Stimulated activated naive CD8-positive, alpha-beta T cell treated with anti-CD3 and anti-CD28 coated beads, Interleukin-15, Interleukin-2, amounts not matched to agents 100 ng/mL and 50 ng/mL, for 24 hours (primary cell): Measurements from ENCODE around the gene GRID2IP.
"Not testable (repeated sequence)": the region's sequence is repeated elsewhere in the genome, so short reads cannot be mapped to it uniquely, and the experiment has no call there.

Experiments
- H3K27ac Mint-ChIP-seq: one replicate; pipeline ENCODE4 v1.8.0; 2021; ENCODE audit warnings: mild to moderate bottlenecking, mixed read lengths
- H3K27me3 Mint-ChIP-seq: one replicate; pipeline ENCODE4 v1.8.0; 2021; ENCODE audit warnings: mixed read lengths
- H3K36me3 Mint-ChIP-seq: one replicate; pipeline ENCODE4 v1.8.0; 2021; ENCODE audit warnings: low read depth, mixed read lengths
- H3K4me1 Mint-ChIP-seq: one replicate; pipeline ENCODE4 v1.8.0; 2021; ENCODE audit warnings: low read depth, mixed read lengths
- H3K4me3 Mint-ChIP-seq: one replicate; pipeline ENCODE4 v1.8.0; 2021; ENCODE audit warnings: mild to moderate bottlenecking, mixed read lengths
- H3K9me3 Mint-ChIP-seq: one replicate; pipeline ENCODE4 v1.8.0; 2021; ENCODE audit warnings: mixed read lengths

The GRID2IP gene

DNA sequence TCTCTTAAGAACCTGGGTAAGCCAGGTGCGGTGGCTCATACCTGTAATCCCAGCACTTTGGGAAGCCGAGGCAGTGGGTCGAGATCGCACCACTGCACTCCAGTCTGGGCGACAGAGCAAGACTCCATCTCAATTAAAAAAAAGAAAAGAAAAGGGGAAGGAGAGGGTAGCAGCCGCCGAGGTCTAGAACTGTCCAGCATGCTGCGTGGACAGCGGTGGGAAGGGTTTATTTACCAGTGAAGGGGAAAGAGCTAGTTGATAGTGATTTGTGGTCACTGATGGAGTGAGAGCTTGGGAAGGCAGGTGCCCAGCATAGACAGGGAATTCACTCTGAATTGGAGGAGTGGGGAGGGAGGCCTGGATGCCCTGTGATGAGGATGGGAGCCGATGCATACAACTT lies 60.1 kb downstream of the GRID2IP start:
- no peak overlapping the region for H3K27ac Mint-ChIP-seq

DNA sequence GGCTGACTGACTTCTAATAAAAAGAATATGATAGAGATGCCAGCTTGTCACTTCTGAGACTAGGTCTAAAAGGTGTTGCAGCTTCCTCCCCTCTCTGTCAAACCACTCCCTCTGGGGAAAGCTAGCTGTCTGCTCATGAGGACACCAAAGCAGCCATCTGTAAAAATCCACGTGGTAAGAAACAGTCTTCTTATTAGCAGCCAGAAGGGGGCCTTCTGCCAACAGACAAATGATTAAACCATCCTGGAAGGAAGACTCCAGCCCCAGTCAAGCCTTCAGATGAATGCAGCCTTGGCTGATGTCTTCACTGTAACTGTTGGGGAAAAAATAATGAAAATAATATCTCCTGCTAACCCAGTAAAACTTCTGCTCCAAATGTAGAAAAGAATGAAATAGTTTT lies 61.6 kb downstream of the GRID2IP start:
- H3K9me3 Mint-ChIP-seq: no peaks in the 10 kb centered on the region
- no peaks in the 10 kb centered on the region for H3K36me3 Mint-ChIP-seq
- H3K27ac Mint-ChIP-seq: no peak overlapping the region
- H3K4me1 Mint-ChIP-seq: peaks cover 2% of the 10 kb centered on the region
- H3K27me3 Mint-ChIP-seq: no peaks in the 10 kb centered on the region
- H3K4me3 Mint-ChIP-seq: no peak overlapping the region

More for the DNA sequence above, 60.1 kb downstream of the GRID2IP start:
- Mint-ChIP-seq H3K36me3 (no peaks in the 10 kb centered on the region), H3K4me1 (no peaks in the 10 kb centered on the region), H3K4me3 (no peak overlapping the region), H3K27me3 (no peaks in the 10 kb centered on the region), H3K9me3 (no peaks in the 10 kb centered on the region)

DNA sequence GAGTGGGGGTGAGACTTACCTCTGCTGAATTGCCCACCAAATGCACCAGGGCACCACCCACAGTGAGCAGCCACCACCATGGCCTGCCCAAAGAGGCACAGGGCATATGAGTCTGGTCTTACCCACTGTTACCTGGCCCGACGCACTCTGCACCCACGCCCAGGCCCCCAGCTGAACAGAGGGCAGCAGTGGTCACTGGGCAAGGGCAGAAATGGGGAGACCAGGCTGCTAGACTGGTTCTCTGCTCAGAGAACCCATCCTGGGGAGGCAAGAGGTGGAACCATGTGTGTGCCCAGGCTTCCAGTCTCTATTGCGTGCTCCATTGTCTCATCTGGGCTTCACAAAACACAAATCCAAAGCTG lies 64.1 kb downstream of the GRID2IP start:
- Mint-ChIP-seq H3K27ac (no peak overlapping the region), H3K4me3 (no peak overlapping the region), H3K27me3 (no peaks in the 10 kb centered on the region), H3K4me1 (peaks cover 17% of the 10 kb centered on the region), H3K36me3 (peaks cover 4% of the 10 kb centered on the region), H3K9me3 (no peaks in the 10 kb centered on the region)

DNA sequence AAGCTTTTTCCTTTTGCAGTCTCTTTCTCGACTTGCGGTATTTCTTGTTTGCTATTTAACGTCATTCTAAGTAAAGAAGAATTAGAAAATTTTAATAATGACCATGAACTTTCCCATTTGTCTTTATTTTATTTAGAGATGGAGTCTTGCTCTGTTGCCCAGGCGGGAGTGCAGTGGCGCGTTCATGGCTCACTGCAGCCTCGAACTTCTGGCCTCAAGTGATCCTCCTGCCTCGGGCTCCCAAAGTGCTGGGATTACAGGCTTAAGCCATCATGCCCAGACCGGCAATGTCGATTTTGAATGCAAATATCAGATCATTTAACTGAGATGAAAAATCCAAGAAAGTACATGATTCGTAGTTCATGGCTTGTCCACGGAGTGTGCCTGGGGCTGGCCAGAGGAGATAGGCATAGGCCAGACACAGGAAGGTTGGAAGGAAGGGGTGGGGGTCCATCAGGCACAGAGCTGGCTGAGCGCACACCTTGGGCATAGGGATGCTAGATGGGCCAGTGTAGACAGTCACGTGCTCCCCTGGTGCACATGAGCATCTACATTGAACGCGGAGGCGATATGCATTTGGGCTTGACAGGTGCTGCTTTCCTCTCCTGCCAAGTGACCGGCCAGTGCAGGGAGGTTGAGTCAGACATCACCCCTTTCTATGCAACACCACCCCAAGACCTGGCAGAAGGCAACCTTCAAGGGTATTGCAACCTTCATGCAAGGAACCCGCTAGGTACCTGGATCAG lies 64.7 kb downstream of the GRID2IP start:
- Mint-ChIP-seq H3K36me3 (peaks cover 7% of the 10 kb centered on the region), H3K4me3 (no peak overlapping the region), H3K9me3 (no peaks in the 10 kb centered on the region), H3K27ac (no peak overlapping the region), H3K27me3 (no peaks in the 10 kb centered on the region), H3K4me1 (peaks cover 23% of the 10 kb centered on the region)

DNA sequence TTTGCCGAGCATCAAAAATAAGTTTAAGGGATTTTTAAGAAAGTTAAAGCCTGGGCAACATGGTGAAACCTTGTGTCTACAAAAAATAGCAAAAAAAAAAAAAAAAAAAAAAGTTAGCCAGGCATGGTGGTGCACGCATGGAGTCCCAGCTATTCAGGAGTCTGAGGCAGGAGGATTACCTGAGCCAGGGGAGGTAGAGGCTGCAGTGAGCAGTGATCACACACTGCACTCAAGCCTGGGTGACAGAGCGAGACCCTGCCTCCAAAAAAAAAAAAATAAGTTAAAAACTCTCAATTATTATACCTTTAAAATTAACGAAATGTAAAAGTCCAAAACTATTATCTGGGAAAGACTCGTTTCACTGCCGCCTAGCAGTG lies 68.5 kb downstream of the GRID2IP start:
- Mint-ChIP-seq H3K36me3 (peaks cover 38% of the 10 kb centered on the region), H3K4me1 (peaks cover 60% of the 10 kb centered on the region), H3K27ac (peak overlapping the region; percentile 96), H3K4me3 (peak overlapping the region; percentile 96), H3K27me3 (no peaks in the 10 kb centered on the region), H3K9me3 (no peaks in the 10 kb centered on the region)

DNA sequence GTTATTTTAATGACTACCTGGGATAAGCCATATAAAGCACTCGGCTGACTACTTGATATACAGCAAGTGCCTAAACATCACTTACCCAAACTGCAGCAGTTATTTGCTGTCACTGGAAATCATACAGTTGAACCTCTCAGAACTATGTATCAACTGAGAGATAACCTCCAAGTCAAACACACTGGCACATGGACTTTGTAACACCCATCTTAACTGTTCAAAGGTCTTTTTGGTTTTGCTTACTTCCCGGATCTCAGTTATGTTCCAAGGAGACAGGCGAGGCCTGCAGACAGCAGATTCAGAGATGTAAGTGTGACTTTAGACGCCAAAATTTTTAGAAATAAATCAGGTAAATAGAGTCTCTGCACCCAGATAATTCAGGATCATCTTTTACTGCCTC lies 69.0 kb downstream of the GRID2IP start:
- Mint-ChIP-seq H3K36me3 (peaks cover 38% of the 10 kb centered on the region), H3K27ac (no peak overlapping the region), H3K4me1 (peaks cover 65% of the 10 kb centered on the region), H3K9me3 (no peaks in the 10 kb centered on the region), H3K27me3 (no peaks in the 10 kb centered on the region), H3K4me3 (peak overlapping the region; percentile 96)

DNA sequence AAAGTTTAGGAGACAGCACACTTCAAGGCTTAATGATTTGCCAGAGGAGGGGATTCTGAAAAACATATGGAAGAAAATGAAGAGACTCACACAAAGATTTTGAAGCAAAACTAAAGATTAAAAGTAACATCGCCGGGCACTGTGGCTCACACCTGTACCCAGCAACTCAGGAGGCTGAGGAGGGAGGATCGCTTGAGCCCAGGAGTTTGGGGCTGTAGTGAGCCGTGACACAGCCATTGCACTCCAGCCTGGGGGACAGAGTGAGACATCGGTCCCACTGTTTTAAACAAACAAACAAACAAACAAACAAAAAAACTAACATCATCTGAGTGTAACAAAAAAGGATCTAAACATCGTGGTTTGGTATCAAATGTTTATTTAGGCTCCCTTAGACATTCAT lies 69.8 kb downstream of the GRID2IP start:
- peaks cover 73% of the 10 kb centered on the region for H3K4me1 Mint-ChIP-seq
- H3K9me3 Mint-ChIP-seq: no peaks in the 10 kb centered on the region
- H3K27ac Mint-ChIP-seq: no peak overlapping the region
- H3K36me3 Mint-ChIP-seq: peaks cover 38% of the 10 kb centered on the region
- H3K27me3 Mint-ChIP-seq: no peaks in the 10 kb centered on the region
- peak overlapping the region; percentile 53 for H3K4me3 Mint-ChIP-seq

DNA sequence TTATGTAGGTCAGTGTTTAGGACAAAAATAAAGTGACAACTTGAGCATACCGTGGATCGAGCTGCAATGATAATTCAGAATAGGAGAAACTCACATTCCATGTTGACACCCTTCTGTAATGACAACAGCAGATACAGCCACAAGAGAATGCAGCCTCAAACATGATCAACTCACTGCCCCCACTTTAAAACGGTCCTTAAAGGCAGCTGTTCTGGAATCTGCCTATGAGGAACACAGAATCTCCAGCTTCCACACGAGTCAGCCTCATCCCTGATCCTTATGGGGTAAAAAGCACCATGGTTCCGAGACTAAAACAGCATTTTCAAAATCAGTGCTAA lies 71.0 kb downstream of the GRID2IP start:
- Mint-ChIP-seq H3K4me3 (no peak overlapping the region), H3K9me3 (no peaks in the 10 kb centered on the region), H3K27ac (no peak overlapping the region), H3K27me3 (no peaks in the 10 kb centered on the region), H3K4me1 (peaks cover 84% of the 10 kb centered on the region), H3K36me3 (peaks cover 46% of the 10 kb centered on the region)

DNA sequence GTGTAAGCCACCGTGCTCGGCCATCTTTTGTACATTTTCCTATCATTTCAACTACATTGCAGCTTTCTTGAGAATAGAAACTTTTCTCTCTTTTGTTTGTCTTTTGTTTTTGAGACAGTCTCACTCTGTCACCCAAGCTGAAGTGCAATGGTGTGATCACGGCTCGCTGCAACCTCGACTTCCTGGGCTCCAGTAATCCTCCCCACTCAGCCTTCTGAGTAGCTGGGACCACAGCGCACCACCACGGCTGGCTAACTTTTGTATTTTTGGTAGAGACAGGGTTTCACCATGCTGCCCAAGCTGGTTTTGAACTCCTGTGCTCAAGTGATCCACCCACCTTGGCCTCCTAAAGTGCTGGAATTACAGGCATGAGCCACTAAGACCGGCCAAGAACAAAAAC lies 72.2 kb downstream of the GRID2IP start:
- peaks cover 84% of the 10 kb centered on the region for H3K4me1 Mint-ChIP-seq

DNA sequence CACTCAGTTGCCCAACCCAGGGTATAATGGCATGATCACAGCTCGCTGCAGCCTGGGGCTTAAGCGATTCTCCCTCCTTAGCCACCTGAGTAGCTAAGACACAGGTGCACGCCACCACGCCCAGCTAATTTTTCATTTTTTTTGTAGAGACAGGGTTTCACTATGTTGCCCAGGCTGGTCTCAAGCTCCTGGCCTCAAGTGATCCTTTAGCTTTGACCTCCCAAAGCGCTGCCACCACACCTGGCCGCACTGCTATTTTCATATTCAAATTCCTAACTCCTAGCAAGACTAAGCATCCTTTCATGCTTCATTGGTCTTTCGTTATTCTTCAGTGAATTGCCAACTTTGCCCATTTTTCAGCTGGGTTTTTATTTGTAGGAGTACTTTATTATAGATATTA lies 73.1 kb downstream of the GRID2IP start:
- no peak overlapping the region for H3K27ac Mint-ChIP-seq

More for the DNA sequence above, 72.2 kb downstream of the GRID2IP start:
- Mint-ChIP-seq H3K4me3 (peak overlapping the region; percentile 31), H3K9me3 (no peaks in the 10 kb centered on the region), H3K36me3 (peaks cover 46% of the 10 kb centered on the region), H3K27ac (peak overlapping the region; percentile 61), H3K27me3 (no peaks in the 10 kb centered on the region)

DNA sequence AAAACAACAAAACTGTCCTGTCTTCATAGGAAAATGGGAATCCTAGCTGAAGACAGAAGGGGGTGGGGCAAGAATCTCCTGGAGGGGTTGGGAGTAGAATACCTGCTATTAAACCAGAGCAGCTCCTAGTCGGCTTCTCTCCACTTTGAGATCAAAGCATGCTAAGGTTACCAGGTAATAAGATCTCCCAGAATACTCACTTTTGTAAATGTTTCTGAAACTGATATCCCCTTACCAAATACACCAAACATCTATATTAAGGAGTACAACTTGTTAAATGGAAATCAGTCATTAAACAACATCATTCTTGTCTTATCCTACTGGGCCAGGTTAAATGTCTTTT lies 74.0 kb downstream of the GRID2IP start:
- H3K4me1 Mint-ChIP-seq: peaks cover 75% of the 10 kb centered on the region
- H3K9me3 Mint-ChIP-seq: no peaks in the 10 kb centered on the region
- no peak overlapping the region for H3K27ac Mint-ChIP-seq
- H3K36me3 Mint-ChIP-seq: peaks cover 50% of the 10 kb centered on the region
- no peaks in the 10 kb centered on the region for H3K27me3 Mint-ChIP-seq
- H3K4me3 Mint-ChIP-seq: no peak overlapping the region

More for the DNA sequence above, 73.1 kb downstream of the GRID2IP start:
- peaks cover 51% of the 10 kb centered on the region for H3K36me3 Mint-ChIP-seq
- H3K27me3 Mint-ChIP-seq: no peaks in the 10 kb centered on the region
- H3K4me1 Mint-ChIP-seq: peaks cover 83% of the 10 kb centered on the region
- H3K4me3 Mint-ChIP-seq: no peak overlapping the region
- no peaks in the 10 kb centered on the region for H3K9me3 Mint-ChIP-seq

DNA sequence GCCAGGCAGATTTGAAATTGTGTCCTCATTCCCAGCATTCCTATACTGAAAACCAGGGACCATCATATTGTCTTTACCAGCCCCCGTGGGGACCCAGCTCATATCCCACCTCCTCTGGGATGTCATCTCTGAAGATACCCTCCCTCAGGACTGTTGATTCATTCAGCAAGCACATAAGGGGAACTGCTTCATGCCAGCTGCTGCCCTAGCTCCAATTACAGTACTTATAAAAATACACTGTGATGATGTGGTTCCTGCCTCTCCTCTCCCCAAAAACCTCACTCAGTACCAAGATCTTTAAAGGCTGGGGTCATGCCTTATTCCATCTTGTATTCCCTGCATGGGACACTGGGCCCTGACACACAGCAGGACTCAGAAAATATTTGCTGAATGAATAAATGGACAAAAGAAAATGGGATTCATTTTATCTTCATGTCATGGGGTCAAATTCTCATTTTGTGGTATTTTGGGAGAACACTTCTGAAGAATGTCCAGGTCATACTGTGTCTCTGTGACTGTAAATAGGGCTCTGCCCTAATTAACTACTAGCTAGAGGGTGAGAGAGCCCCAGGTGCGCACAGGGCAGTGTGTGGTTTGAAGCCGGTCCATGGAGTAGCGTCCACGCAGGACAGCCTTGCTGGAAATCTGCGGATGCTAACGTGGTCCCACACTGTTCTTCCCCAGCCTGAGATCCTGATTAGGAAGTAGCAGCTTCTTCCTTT lies 74.5 kb downstream of the GRID2IP start:
- H3K4me1 Mint-ChIP-seq: peaks cover 70% of the 10 kb centered on the region
- peaks cover 54% of the 10 kb centered on the region for H3K36me3 Mint-ChIP-seq
- H3K27ac Mint-ChIP-seq: peak overlapping the region; percentile 52
- no peaks in the 10 kb centered on the region for H3K9me3 Mint-ChIP-seq
- H3K27me3 Mint-ChIP-seq: no peaks in the 10 kb centered on the region
- H3K4me3 Mint-ChIP-seq: no peak overlapping the region

DNA sequence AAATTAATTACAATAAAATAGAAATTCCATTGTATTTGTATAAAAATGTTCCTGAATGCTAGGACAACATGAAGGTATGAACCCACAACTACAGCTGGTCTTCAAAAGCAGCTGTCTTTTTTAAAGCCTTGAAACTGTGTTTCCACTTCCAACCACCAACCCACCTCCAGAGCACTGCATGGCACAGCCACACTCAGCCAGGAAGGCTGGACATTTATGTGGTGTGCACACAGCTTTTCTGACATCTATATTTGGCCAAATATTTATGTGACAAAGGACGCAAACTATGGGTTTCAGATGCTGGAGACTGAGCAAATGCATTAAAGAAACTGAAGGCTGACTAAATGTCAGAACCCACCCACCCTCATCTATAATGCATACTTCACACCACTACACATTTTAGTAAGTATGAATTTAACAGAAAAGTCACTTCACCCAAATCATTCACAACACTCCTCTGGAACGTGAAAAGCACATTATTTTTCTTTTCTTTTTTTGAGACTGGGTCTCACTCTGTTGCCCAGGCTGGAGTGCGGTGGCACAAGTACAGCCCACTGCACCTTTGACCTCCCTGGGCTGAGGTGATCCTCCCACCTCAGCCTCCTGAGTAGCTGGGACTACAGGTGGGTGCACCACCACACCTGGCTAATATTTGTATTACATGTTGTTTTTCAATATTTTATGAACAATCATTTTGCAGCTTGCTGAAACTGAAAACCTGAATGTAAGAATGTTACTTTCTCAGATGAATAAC lies 75.7 kb downstream of the GRID2IP start:
- Mint-ChIP-seq H3K4me1 (peaks cover 58% of the 10 kb centered on the region), H3K9me3 (no peaks in the 10 kb centered on the region), H3K36me3 (peaks cover 48% of the 10 kb centered on the region), H3K4me3 (no peak overlapping the region), H3K27me3 (no peaks in the 10 kb centered on the region), H3K27ac (no peak overlapping the region)

DNA sequence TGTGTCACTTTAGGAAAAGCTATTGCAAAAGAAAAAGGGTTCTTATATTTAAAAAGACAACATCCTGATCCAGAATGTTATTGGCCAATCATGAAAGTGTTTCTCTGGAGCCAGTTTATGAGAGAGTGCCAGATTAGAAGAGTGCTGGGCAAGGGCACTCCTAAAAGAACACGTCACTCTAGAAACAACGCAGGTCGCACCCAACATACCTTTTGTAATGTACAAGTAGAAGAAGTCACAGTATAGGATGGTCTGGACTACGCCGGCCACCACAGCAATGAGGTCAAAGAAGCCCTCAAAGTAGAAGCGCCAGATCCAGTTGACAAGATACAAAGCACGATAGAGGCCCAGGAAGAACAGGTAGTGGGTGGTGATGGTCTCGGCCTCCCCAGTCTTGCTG lies 85.4 kb downstream of the GRID2IP start:
- Mint-ChIP-seq H3K9me3 (no peaks in the 10 kb centered on the region), H3K4me1 (no peaks in the 10 kb centered on the region), H3K36me3 (peaks cover 59% of the 10 kb centered on the region), H3K27me3 (no peaks in the 10 kb centered on the region), H3K27ac (peak overlapping the region; percentile 6), H3K4me3 (no peak overlapping the region)

DNA sequence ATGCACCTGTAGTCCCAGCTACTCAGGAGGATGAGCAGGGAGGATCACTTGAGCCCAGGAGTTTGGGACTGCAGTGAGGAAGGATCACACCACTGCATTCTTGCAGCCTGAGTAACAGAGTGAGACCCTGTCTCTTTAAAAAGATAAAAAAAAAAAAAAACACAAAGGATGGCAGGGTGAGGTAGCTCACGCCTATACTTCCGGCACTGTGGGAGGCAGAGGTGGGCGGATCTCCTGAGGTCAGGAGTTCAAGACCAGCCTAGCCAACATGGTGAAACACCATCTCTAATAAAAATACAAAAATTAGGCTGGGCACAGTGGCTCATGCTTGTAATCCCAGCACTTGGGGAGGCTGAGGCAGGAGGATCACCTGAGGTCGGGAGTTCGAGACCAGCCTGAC lies 87.7 kb downstream of the GRID2IP start:
- not testable (repeated sequence) for H3K4me1 Mint-ChIP-seq, H3K9me3 Mint-ChIP-seq, H3K27ac Mint-ChIP-seq, H3K27me3 Mint-ChIP-seq, H3K4me3 Mint-ChIP-seq
- peaks cover 49% of the 10 kb centered on the region for H3K36me3 Mint-ChIP-seq
